RPMI7951 (cell line): ENCODE measurements around the gene NES. TPM values are rescaled to one million over a fixed set of nuclear protein-coding genes. Genes with fewer than 3 reads are reported as not detected.

Experiments used
- DNase-seq: peaks from one replicate; pipeline ENCODE4 v3.0.0-alpha.2; 2012; ENCODE audit warnings: low read depth
- total RNA-seq: library from RNA; depleted of rRNA; stranded (reverse); fragments of >200 nt; shearing (Covaris generic); gene quantifications from 2 replicates; pipeline ENCODE4 v1.2.3, GENCODE V29; 2014

NES gene
- total RNA-seq, 1 experiment from 2014 or later, result 24.2 TPM

- DNase-seq, result peak; percentile 56
Observed at GRCh38 chr1:156664046-156664766, 13.0 kb downstream of the NES start.

- peak; percentile 65 for DNase-seq
Observed at GRCh38 chr1:156663178-156663577, 14.0 kb downstream of the NES start.

GRCh38 chr1:156662800-156663055 lies 14.5 kb downstream of the NES start:
- no peak for DNase-seq

GRCh38 chr1:156662005-156662799 lies 15.0 kb downstream of the NES start:
- peak; percentile 69 for DNase-seq

- no peak for DNase-seq
Observed at GRCh38 chr1:156660752-156661112, 16.5 kb downstream of the NES start.

GRCh38 chr1:156659988-156660751 lies 17.0 kb downstream of the NES start:
- DNase-seq, result peak; percentile 96

- no peak for DNase-seq
Observed at GRCh38 chr1:156659661-156659987, 17.6 kb downstream of the NES start.

GRCh38 chr1:156658945-156659574 lies 18.1 kb downstream of the NES start:
- DNase-seq, result no peak

- no peak for DNase-seq
Observed at GRCh38 chr1:156658496-156658895, 18.7 kb downstream of the NES start.

GRCh38 chr1:156657741-156658319 lies 19.4 kb downstream of the NES start:
- no peak for DNase-seq

GRCh38 chr1:156656806-156657740 lies 20.1 kb downstream of the NES start:
- DNase-seq, result peak; percentile 50

- no peak for DNase-seq
Observed at GRCh38 chr1:156655904-156656516, 21.2 kb downstream of the NES start.

- DNase-seq, result no peak
Observed at GRCh38 chr1:156655151-156655903, 21.9 kb downstream of the NES start.

GRCh38 chr1:156654700-156655099 lies 22.5 kb downstream of the NES start:
- no peak for DNase-seq

GRCh38 chr1:156652992-156653355 lies 24.2 kb downstream of the NES start:
- DNase-seq, result no peak

- no peak for DNase-seq
Observed at GRCh38 chr1:156652131-156652991, 24.8 kb downstream of the NES start.

GRCh38 chr1:156648951-156649350 lies 28.3 kb downstream of the NES start:
- DNase-seq, result peak; percentile 35

- DNase-seq, result no peak
Observed at GRCh38 chr1:156648496-156648895, 28.7 kb downstream of the NES start.

GRCh38 chr1:156647351-156647750 lies 29.9 kb downstream of the NES start:
- no peak for DNase-seq
